H1 (cell line): Measurements from ENCODE around the gene WASHC2A. TPM values are rescaled to one million over a fixed set of nuclear protein-coding genes. Genes with fewer than 3 reads are reported as not detected.
"Not testable (repeated sequence)": the region's sequence is repeated elsewhere in the genome, so short reads cannot be mapped to it uniquely, and the experiment has no call there.

Source experiments
- CTCF ChIA-PET: fragments of 300-600 bp; sonication (Branson Sonifier 250); formaldehyde crosslinking; loops from one replicate; lab custom pipeline; 2021; ENCODE audit not compliant: partially characterized antibody; lab: Charles Lee
- POLR2A ChIA-PET: fragments of 300-600 bp; sonication (Branson Sonifier 250); formaldehyde crosslinking; loops from one replicate; lab custom pipeline; 2021; ENCODE audit warnings: inconsistent platforms; ENCODE audit not compliant: partially characterized antibody; lab: Charles Lee
- DNase-seq, 2 experiments: peaks; one replicate each; pipeline versions ENCODE4 v3.0.0 to v3.0.0-alpha.2; 2010 to 2022; ENCODE audit warnings: low spot score in 2 of 2, low read depth in 1 of 2, mixed read lengths in 1 of 2
- FAIRE-seq: peaks from 2 replicates; lab custom pipeline; 2011; peaks lifted over from hg19 to GRCh38; lab: Jason Lieb, UNC
- H2AFZ ChIP-seq: 2 replicates; pipeline ENCODE4 v1.8.1; 2012; ENCODE audit warnings: low read length, inconsistent platforms
- H2AK5ac ChIP-seq: 2 replicates; pipeline ENCODE4 v1.6.1; 2013; ENCODE audit warnings: low read depth, low read length
- H2BK120ac ChIP-seq: replicated peaks from 2 replicates; pipeline ENCODE3; 2013; ENCODE audit warnings: low read depth, low read length, inconsistent platforms
- H2BK12ac ChIP-seq: 2 replicates; pipeline ENCODE4 v1.6.1; 2013; ENCODE audit warnings: low read depth, low read length
- H2BK15ac ChIP-seq: 2 replicates; pipeline ENCODE4 v1.6.1; 2013; ENCODE audit warnings: low read length
- H2BK20ac ChIP-seq: 2 replicates; pipeline ENCODE4 v1.6.1; 2013; ENCODE audit warnings: low read length
- H2BK5ac ChIP-seq: 2 replicates; pipeline ENCODE4 v1.6.1; 2013; ENCODE audit warnings: low read depth, low read length
- H3K14ac ChIP-seq: 2 replicates; pipeline ENCODE4 v1.6.1; 2013; ENCODE audit warnings: inconsistent platforms; ENCODE audit not compliant: insufficient read length
- H3K18ac ChIP-seq: 2 replicates; pipeline ENCODE4 v1.6.1; 2013; ENCODE audit warnings: low read length; ENCODE audit errors: extremely low read depth
- H3K23ac ChIP-seq: 2 replicates; pipeline ENCODE4 v1.6.1; 2013; ENCODE audit warnings: inconsistent platforms; ENCODE audit not compliant: insufficient read length
- H3K23me2 ChIP-seq: 2 replicates; pipeline ENCODE4 v1.6.1; 2013; ENCODE audit warnings: low read depth, low read length
- H3K27ac ChIP-seq: 2 replicates; pipeline ENCODE4 v1.6.1; 2011; ENCODE audit warnings: low read depth, low read length, inconsistent platforms
- H3K27me3 ChIP-seq, 4 experiments: replicated peaks in 1 of 4; 1 replicate in 1 of 4; 2 replicates in 3 of 4; pipeline versions ENCODE4 v1.6.1 to v1.8.1; 2011 to 2013; ENCODE audit warnings: low read length in 3 of 4, mild to moderate bottlenecking in 3 of 4, inconsistent platforms in 2 of 4, mixed read lengths in 2 of 4, moderate library complexity in 1 of 4; ENCODE audit not compliant: control insufficient read depth in 3 of 4, insufficient read depth in 3 of 4; ENCODE audit errors: extremely low read depth in 1 of 4
- H3K36me3 ChIP-seq, 4 experiments: 2 replicates each; pipeline versions ENCODE4 v1.6.1 to v1.8.1; 2011 to 2013; ENCODE audit warnings: mild to moderate bottlenecking in 4 of 4, low read length in 3 of 4, moderate library complexity in 2 of 4, control low read depth in 1 of 4, inconsistent platforms in 1 of 4; ENCODE audit not compliant: insufficient read depth in 4 of 4, control insufficient read depth in 2 of 4
- H3K4ac ChIP-seq: replicated peaks from 2 replicates; pipeline ENCODE3; 2013; ENCODE audit warnings: low read length, low read depth, mixed read lengths, inconsistent platforms; ENCODE audit not compliant: insufficient read length
- H3K4me1 ChIP-seq, 4 experiments: replicated peaks in 1 of 4; 1 replicate in 1 of 4; 2 replicates in 3 of 4; pipeline versions ENCODE4 v1.6.1 to v1.8.1; 2011 to 2013; ENCODE audit warnings: low read length in 3 of 4, inconsistent platforms in 2 of 4, mixed read lengths in 1 of 4; ENCODE audit not compliant: insufficient read depth in 4 of 4, control insufficient read depth in 3 of 4
- H3K4me2 ChIP-seq, 2 experiments: 2 replicates each; pipeline versions ENCODE4 v1.6.1 to v1.8.1; 2011 to 2013; ENCODE audit warnings: low read depth in 2 of 2, low read length in 2 of 2, control low read depth in 1 of 2, inconsistent platforms in 1 of 2, mild to moderate bottlenecking in 1 of 2; ENCODE audit not compliant: insufficient read depth in 1 of 2
- H3K4me3 ChIP-seq, 4 experiments: fragments of 200-600, 300-600 bp in 1 of 4; sonication (generic), shearing (Covaris generic), sonication (Bioruptor Twin) in 1 of 4; 2 replicates each; pipeline versions ENCODE4 v1.5.1 to v1.8.1; 2011 to 2016; ENCODE audit warnings: low read length in 4 of 4, low read depth in 3 of 4, control low read depth in 2 of 4, inconsistent platforms in 2 of 4, mild to moderate bottlenecking in 2 of 4, mixed read lengths in 1 of 4, moderate library complexity in 1 of 4; ENCODE audit not compliant: insufficient read depth in 2 of 4; ENCODE audit errors: extremely low read depth in 1 of 4
- H3K56ac ChIP-seq: replicated peaks from 2 replicates; pipeline ENCODE3; 2013; ENCODE audit warnings: low read depth, mild to moderate bottlenecking, mixed read lengths, low read length, inconsistent platforms; ENCODE audit not compliant: insufficient read length
- H3K79me1 ChIP-seq: 2 replicates; pipeline ENCODE4 v1.6.1; 2013; ENCODE audit warnings: low read depth, low read length, control low read depth
- H3K79me2 ChIP-seq, 2 experiments: 2 replicates each; pipeline versions ENCODE4 v1.6.1 to v1.8.1; 2012 to 2013; ENCODE audit warnings: low read length in 2 of 2, mild to moderate bottlenecking in 2 of 2, inconsistent platforms in 1 of 2; ENCODE audit not compliant: insufficient read depth in 2 of 2, control insufficient read depth in 1 of 2
- H3K9ac ChIP-seq, 4 experiments: replicated peaks in 1 of 4; 1 replicate in 1 of 4; 2 replicates in 3 of 4; pipeline versions ENCODE4 v1.6.1 to v1.8.1; 2011 to 2013; ENCODE audit warnings: low read depth in 3 of 4, low read length in 3 of 4, control low read depth in 2 of 4, mild to moderate bottlenecking in 2 of 4, moderate library complexity in 2 of 4, inconsistent platforms in 1 of 4; ENCODE audit errors: extremely low read depth in 1 of 4
- H3K9me3 ChIP-seq, 2 experiments: 2 replicates each; pipeline versions ENCODE4 v1.6.1 to v1.8.1; 2012 to 2013; ENCODE audit warnings: mild to moderate bottlenecking in 2 of 2, moderate library complexity in 2 of 2, control low read depth in 1 of 2, inconsistent platforms in 1 of 2, low read depth in 1 of 2, low read length in 1 of 2, mixed read lengths in 1 of 2; ENCODE audit not compliant: insufficient read depth in 2 of 2
- H4K20me1 ChIP-seq, 2 experiments: replicated peaks in 1 of 2; 2 replicates each; pipeline versions ENCODE3 to v1.8.1; 2011 to 2013; ENCODE audit warnings: inconsistent platforms in 2 of 2, low read length in 2 of 2, mild to moderate bottlenecking in 1 of 2; ENCODE audit not compliant: insufficient read depth in 2 of 2, control insufficient read depth in 1 of 2
- H4K5ac ChIP-seq: 2 replicates; pipeline ENCODE4 v1.6.1; 2013; ENCODE audit warnings: low read length, low read depth, mixed read lengths, inconsistent platforms; ENCODE audit not compliant: insufficient read length
- H4K8ac ChIP-seq: 2 replicates; pipeline ENCODE4 v1.8.0; 2013; ENCODE audit warnings: mild to moderate bottlenecking, moderate library complexity, low read length, inconsistent platforms; ENCODE audit not compliant: insufficient read depth; ENCODE audit errors: extremely low read depth
- H4K91ac ChIP-seq: replicated peaks from 2 replicates; pipeline ENCODE3; 2013; ENCODE audit warnings: low read length, mixed read lengths, inconsistent platforms; ENCODE audit not compliant: insufficient read length
- WGBS, 2 experiments: shearing (Covaris generic) in 1 of 2; methylation state at CpG; one replicate each; pipeline versions ENCODE4 v1.1.6 to v1.1.7; 2013 to 2015; ENCODE audit warnings: low lambda C conversion rate in 2 of 2, mixed read lengths in 2 of 2, inconsistent platforms in 1 of 2, low coverage in 1 of 2, missing lambda C conversion rate in 1 of 2; ENCODE audit not compliant: insufficient replicate concordance in 2 of 2, insufficient coverage in 1 of 2, insufficient read length in 1 of 2; ENCODE audit errors: extremely low coverage in 1 of 2, missing lambda C conversion rate in 1 of 2; 5-methylcytosine and 5-hydroxymethylcytosine counted together
- polyA plus RNA-seq, 7 experiments: library from polyadenylated mRNA; depleted of rRNA in 3 of 7; stranded (reverse) in 5 of 7; unstranded in 2 of 7; fragments of >200 nt in 5 of 7; fragments of 200-250 nt in 2 of 7; gene quantifications; 1 replicate in 5 of 7; 2 replicates in 1 of 7; 4 replicates in 1 of 7; pipeline versions ENCODE4 v1.2.1 to v1.2.3, GENCODE V29; 2011 to 2013; ENCODE audit warnings: missing spikeins in 2 of 7, mixed read lengths in 2 of 7
- total RNA-seq: library from RNA; stranded (reverse); fragmentation: NEBNext Ultra II Directional; extraction: Animal tissue kit (Norgen Biotek cat#: 25700); gene quantifications from 2 replicates; pipeline ENCODE4 v1.2.1, GENCODE V29; 2021

WASHC2A gene
- total and polyA plus RNA-seq, 2 of the 8 experiments (the other 6 are each of a cell fraction or from before 2014, with no cell fraction given): 7.5 to 29.7 TPM

DNA sequence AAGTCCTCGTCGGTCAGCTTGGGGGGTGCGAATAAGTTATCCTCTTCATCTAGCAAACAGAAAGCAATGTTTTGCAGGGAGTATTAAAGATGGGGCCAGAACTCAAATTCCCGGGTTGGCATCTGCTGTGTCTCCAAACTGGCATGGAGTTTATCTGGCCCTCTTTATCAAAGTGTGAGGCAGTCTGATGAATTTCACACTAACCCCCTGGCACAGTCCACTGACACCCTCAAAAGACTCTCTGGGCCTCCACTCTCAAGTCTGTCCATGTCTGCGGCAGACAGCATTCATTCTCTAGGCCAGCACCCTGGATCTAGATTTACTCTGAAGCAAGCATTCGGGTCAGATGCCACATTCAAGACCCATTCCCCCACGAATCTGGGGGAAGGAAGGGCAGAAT, 6.2 kb upstream of the WASHC2A start:
- DNase-seq, FAIRE-seq: not testable (repeated sequence)

More for the DNA sequence above, 6.2 kb upstream of the WASHC2A start:
- H3K18ac ChIP-seq, H4K91ac ChIP-seq, H2AFZ ChIP-seq, H3K23me2 ChIP-seq, H3K23ac ChIP-seq, H2BK5ac ChIP-seq, CTCF ChIA-PET, H3K4me3 ChIP-seq, H3K79me1 ChIP-seq, H3K4me2 ChIP-seq, H4K5ac ChIP-seq, H2BK20ac ChIP-seq, H3K4me1 ChIP-seq, H3K27me3 ChIP-seq, H4K8ac ChIP-seq, H3K9me3 ChIP-seq, H3K4ac ChIP-seq, H3K56ac ChIP-seq, H2BK15ac ChIP-seq, H3K79me2 ChIP-seq, H4K20me1 ChIP-seq, H2BK12ac ChIP-seq, H3K27ac ChIP-seq, POLR2A ChIA-PET, H2AK5ac ChIP-seq, H3K36me3 ChIP-seq, H3K9ac ChIP-seq, H3K14ac ChIP-seq, H2BK120ac ChIP-seq: not testable (repeated sequence)
- WGBS, 2 experiments: 75% methylated on average over 4 of the region's 7 CpGs; no CpG with 5 or more reads in 1 of the 2 experiments
